Anterior cingulate cortex (tissue), 58 donors: Measurements from ENCODE around the gene CXCL12.

ENCODE experiments used
- DNase-seq, 58 donors: peaks; one replicate each; lab custom pipeline; 2025; lab: John Stamatoyannopoulos, UW

Gene CXCL12

GRCh38 chr10:44386546-44387052, 1.7 kb upstream of the CXCL12 start:
- peak in 24 of 58 donors; percentile 12 to 67 (median 31) for DNase-seq

- peak in 1 of 58 donors; percentile 14 for DNase-seq
Measured at GRCh38 chr10:44385696-44386441, 972 bp upstream of the CXCL12 start.

GRCh38 chr10:44384601-44385025, 284 bp downstream of the CXCL12 start:
- DNase-seq: peak in 4 of 58 donors; percentile 29 to 45 (median 36)

GRCh38 chr10:44383749-44384600, 922 bp downstream of the CXCL12 start:
- peak in 5 of 58 donors; percentile 15 to 45 (median 31) for DNase-seq

- DNase-seq: no peak
Measured at GRCh38 chr10:44382981-44383748, 1.7 kb downstream of the CXCL12 start.

- no peak for DNase-seq
Measured at GRCh38 chr10:44382131-44382858, 2.6 kb downstream of the CXCL12 start.

GRCh38 chr10:44380829-44381600, 3.9 kb downstream of the CXCL12 start:
- no peak for DNase-seq

- DNase-seq: no peak
Measured at GRCh38 chr10:44379907-44380306, 5.0 kb downstream of the CXCL12 start.

GRCh38 chr10:44378626-44379025, 6.3 kb downstream of the CXCL12 start:
- no peak for DNase-seq

- DNase-seq: no peak
Measured at GRCh38 chr10:44377651-44378310, 7.1 kb downstream of the CXCL12 start.

- no peak for DNase-seq
Measured at GRCh38 chr10:44376472-44377099, 8.3 kb downstream of the CXCL12 start.

GRCh38 chr10:44374155-44374554, 10.7 kb downstream of the CXCL12 start:
- no peak for DNase-seq

- no peak for DNase-seq
Measured at GRCh38 chr10:44373341-44373995, 11.4 kb downstream of the CXCL12 start.

GRCh38 chr10:44372181-44372580, 12.7 kb downstream of the CXCL12 start:
- DNase-seq: no peak

GRCh38 chr10:44370731-44371248, 14.1 kb downstream of the CXCL12 start:
- no peak for DNase-seq

GRCh38 chr10:44369854-44370253, 15.0 kb downstream of the CXCL12 start:
- DNase-seq: no peak

GRCh38 chr10:44369296-44369695, 15.6 kb downstream of the CXCL12 start:
- DNase-seq: no peak
